ENCODE data around the gene KCTD18.

KCTD18 gene

GRCh38 chr2:200455958-200456421 lies 53.9 kb downstream of the KCTD18 start:
- DNase-seq (ENCODE audit: low spot score) (no peak), FAIRE-seq (no peak)

DNA sequence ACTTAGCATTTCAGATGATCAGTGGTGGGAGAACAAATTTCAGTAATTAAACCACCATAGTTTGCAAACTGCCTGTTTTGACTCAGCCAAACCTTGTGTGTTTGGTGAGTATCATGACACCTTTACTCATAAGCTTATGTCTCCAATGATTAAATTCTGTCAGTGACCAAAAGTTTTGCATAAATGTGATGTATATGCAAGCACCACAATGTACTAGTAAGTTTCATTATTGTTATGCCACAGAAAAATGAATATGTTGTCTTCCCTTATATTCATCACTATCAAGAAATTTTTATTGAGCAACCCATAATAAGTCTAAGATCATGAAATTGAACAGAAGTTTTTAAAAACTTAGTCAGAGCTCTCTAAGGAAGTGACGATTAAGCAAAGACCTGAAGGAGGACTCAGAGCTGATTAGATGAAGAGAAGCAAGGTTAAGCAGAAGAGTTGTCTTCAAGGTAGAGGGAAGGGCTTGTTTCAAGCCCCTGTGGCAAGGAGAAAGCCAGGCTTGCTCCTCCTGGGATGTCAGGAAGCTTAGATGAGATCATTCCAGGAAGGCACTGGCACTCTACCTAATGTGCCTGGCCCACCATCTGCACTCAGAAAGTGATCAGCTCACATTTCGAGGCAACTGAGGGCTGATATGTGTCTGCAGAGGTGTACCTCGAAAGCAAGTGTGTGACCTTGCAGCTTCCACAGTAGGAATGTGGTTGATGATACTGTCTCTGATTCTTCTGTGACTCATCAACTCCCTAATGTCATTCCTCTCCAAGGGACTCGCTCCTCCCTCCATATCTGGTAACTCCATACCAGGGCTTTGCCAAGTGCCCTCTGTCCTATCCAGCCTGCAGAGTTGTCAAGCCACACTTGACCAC lies 54.7 kb downstream of the KCTD18 start:
- DNase-seq (ENCODE audit: low spot score), result peak; percentile 17
- FAIRE-seq, result no peak

- no peak for FAIRE-seq
Measured at GRCh38 chr2:200453853-200454534, 55.9 kb downstream of the KCTD18 start.

GRCh38 chr2:200453142-200453852 lies 56.6 kb downstream of the KCTD18 start:
- FAIRE-seq (no peak), DNase-seq (ENCODE audit: low spot score) (no peak)

More at GRCh38 chr2:200453853-200454534, 55.9 kb downstream of the KCTD18 start:
- no peak for DNase-seq (ENCODE audit: low spot score)

DNA sequence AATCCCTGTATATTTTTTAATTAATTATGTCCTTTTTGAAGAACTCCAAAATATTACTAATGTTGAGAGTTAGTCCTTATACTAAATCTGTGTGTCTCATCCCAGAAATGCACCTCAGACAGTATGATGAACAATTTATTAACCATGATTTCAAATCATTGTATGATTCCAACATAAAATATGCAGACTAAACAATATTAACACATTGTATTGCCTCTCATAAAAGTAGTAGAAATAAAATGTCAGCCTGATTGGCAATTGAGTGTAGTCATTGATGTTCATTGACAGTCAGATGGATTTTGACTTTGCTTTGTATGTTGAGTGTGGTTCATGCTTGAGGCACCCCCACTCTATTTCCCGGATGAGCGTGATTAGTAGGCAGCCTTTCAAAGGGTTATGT lies 57.5 kb downstream of the KCTD18 start:
- DNase-seq (ENCODE audit: low spot score) (no peak), FAIRE-seq (no peak)

DNA sequence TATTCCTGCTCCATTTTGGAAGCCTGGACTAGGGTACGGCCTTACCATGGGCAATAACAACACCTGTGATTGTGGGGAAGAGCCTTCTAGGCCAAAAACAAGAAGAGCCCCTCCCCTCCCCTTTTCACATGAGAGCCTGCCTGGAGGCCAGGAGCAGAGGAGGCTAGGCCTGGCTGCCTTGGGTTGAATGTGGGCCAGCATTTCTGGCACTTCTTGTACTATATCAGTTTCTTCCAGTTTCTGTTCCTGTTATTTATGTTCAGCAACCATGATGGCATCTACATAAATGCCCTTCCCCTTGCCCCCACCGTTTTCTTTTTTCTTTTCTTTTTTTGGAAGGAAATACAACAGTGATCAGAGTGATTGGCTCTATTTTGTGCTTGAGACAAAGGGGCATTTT lies 58.4 kb downstream of the KCTD18 start:
- no peak for DNase-seq (ENCODE audit: low spot score)
- FAIRE-seq, result no peak

GRCh38 chr2:200450288-200450687 lies 59.6 kb downstream of the KCTD18 start:
- FAIRE-seq (no peak), DNase-seq (ENCODE audit: low spot score) (no peak)

- FAIRE-seq (no peak), DNase-seq (ENCODE audit: low spot score) (no peak)
Measured at GRCh38 chr2:200449149-200449548, 60.7 kb downstream of the KCTD18 start.

DNA sequence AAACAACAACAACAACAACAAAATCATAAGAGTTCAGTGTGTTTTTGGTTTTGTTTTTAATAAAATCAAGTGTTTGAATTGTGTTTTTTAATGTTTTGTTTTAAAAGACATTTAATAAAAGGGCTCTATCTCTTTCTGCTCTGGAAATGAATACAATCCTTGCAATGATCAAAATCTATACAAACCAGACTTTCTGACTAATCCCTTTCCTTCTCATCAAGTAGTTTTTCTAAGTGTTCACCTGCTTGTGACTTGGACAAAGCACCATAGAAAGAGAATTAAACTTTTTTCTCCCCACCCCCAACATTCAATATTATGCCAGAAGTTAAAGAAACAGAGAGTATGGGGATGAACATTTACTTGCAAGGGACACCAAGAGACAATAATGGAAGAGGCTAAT lies 61.4 kb downstream of the KCTD18 start:
- FAIRE-seq (no peak), DNase-seq (ENCODE audit: low spot score) (no peak)

DNA sequence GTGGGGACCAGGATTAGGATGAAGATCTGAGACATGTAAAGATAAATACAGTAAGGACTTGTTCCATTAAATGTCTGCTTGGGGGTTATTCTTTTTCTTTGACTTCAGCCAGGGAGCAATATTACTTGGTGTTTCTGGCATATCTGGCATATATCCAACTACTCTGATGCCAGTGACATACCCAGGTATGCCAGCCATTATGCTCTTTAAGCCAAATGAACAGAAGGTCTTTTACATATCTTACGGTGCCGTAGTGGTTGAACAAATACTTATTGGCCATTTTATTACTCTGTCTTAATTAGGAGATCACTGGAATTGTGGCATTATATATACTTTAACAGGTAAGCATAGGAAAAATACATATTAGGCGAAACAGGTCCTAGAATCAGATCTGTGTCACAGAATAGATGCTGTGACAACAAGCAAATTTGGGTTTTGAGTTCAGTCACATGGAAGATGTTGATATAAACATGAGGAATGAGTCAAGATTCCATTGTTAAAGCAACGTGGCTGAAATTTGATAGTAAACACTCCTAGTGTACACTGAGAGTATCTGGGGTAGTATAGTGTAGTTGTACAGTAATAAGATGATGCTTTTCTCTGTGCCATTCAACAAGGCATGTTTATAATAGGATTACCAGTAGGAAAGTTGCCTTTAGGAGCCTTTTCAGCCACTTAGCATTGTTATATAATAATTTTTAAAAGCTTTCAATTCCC lies 62.6 kb downstream of the KCTD18 start:
- no peak for FAIRE-seq
- DNase-seq (ENCODE audit: low spot score), result no peak

DNA sequence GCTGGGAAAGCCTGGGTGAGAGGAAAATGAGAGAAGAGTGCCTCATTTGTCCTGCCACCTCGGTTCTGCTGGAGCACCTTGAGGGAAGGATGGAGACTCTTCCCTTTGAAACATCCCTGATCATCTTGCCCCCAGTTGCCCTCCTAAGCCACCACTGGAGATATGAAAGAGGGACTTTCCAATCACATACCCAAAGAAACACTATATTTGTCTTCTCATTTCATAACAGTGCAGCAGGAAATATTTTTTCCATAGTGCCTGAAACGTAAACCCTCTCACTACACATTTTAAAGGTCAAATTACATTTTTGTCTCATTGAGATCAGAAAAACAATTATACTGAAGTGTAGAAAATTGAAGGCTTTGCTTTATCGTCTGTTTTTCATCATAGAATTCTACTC lies 63.3 kb downstream of the KCTD18 start:
- DNase-seq (ENCODE audit: low spot score) (no peak), FAIRE-seq (no peak)

DNA sequence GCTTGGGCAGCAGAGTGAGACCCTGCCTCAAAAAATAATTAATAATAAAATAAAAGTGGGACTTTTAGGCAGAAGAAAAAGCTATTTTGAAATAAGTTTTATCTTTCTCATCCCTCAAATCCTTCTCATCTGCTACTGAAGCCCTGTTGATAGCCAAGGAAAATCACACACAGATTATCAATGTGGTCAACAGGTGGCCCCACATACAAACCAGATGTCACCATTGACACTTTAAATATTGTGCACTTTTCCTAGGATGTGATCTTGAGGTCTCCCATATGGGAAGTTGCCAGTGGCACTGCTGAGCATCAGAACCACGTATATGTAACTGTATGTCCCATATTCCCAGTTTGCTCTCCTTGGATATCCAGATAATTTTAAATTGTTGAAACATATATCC lies 64.6 kb downstream of the KCTD18 start:
- FAIRE-seq, result no peak
- DNase-seq (ENCODE audit: low spot score), result no peak

DNA sequence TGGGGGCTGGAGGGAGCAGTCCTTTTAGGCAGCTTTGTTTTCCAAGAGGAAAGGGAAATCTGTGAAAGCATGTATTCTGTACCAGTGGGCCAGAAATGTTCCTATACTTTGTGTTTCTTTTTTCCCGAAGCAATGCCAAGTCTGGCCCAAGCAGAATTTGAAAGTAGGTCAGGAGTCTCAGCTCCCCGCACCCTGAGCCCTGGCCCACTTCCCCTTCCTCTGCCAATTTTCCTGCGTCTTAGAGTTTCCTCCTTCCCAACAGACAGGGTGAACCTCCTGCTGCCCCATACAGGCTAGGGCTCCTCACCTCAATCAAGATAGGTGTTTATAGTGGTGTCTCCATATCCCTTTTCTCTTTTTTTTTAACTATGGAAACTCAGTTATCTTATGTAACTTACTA lies 65.3 kb downstream of the KCTD18 start:
- DNase-seq (ENCODE audit: low spot score), result no peak
- FAIRE-seq, result no peak

GRCh38 chr2:200443916-200444315 lies 66.0 kb downstream of the KCTD18 start:
- FAIRE-seq, result no peak
- no peak for DNase-seq (ENCODE audit: low spot score)

DNA sequence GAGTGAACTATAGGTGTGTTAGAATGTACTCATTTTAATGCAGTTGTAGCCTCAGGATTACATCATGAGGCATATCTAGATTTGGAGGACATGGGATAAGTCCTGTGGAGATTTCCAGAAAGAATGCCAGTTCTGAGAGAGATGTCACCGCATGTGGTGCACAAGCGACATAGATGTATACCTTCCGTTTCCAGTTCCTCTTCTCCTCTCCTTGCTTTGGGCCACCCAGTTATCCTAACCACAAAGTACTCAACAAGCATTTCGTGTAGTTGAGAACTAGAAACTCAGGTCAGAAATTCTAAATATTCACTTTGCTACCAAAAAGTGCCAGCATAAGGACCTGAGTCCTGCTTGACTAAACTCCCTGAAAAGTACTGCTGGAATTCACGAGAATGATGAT lies 66.5 kb downstream of the KCTD18 start:
- FAIRE-seq (no peak), DNase-seq (ENCODE audit: low spot score) (no peak)

GRCh38 chr2:200442471-200442870 lies 67.4 kb downstream of the KCTD18 start:
- FAIRE-seq (no peak), DNase-seq (ENCODE audit: low spot score) (no peak)

- DNase-seq (ENCODE audit: low spot score) (no peak), FAIRE-seq (no peak)
Measured at GRCh38 chr2:200439981-200440380, 69.9 kb downstream of the KCTD18 start.

All from urothelium cell line (cell line).